B cell (primary cell): ENCODE measurements around the gene LRRC4C. TPM values are rescaled to one million over a fixed set of nuclear protein-coding genes. Genes with fewer than 3 reads are reported as not detected.

Experiments used
- ATAC-seq: fragments of 200-7000 bp; cut with Tn5 transposase; one replicate; pipeline ENCODE4 v1.10.0; 2021; ENCODE audit warnings: low read depth, mild to moderate bottlenecking, moderate number of reproducible peaks, moderate library complexity
- CTCF ChIA-PET: fragments of 350-600 bp; sonication (Branson Sonifier 250); formaldehyde crosslinking; loops from one replicate; lab custom pipeline; 2021; ENCODE audit warnings: antibody characterized with exemption, inconsistent platforms; lab: Charles Lee
- POLR2A ChIA-PET: fragments of 350-600 bp; sonication (Branson Sonifier 250); formaldehyde crosslinking; loops from one replicate; lab custom pipeline; 2021; ENCODE audit warnings: antibody characterized with exemption; lab: Charles Lee
- DNase-seq: peaks from one replicate; pipeline ENCODE4 v3.0.0; 2013
- H2AFZ ChIP-seq: 2 replicates; pipeline ENCODE4 v1.6.1; 2012; ENCODE audit warnings: mild to moderate bottlenecking, low read depth, low read length; ENCODE audit not compliant: insufficient read depth, poor library complexity, severe bottlenecking
- H3K27ac ChIP-seq, 2 donors: 1 replicate in 1 of 2; 2 replicates in 1 of 2; pipeline ENCODE4 v1.5.1; 2012 to 2013; ENCODE audit warnings: low read length in 2 of 2, mild to moderate bottlenecking in 2 of 2, moderate library complexity in 1 of 2
- H3K27me3 ChIP-seq, 4 experiments: fragments of 200-600 bp in 1 of 4; sonication (generic) in 1 of 4; replicated peaks in 1 of 4; 1 replicate in 2 of 4; 2 replicates in 2 of 4; pipeline versions ENCODE4 v1.6.1 to v1.7.0; 2013 to 2016; ENCODE audit warnings: low read length in 3 of 4, mild to moderate bottlenecking in 2 of 4, mixed read lengths in 1 of 4, moderate library complexity in 1 of 4; ENCODE audit not compliant: insufficient read depth in 4 of 4, control insufficient read depth in 3 of 4; ENCODE audit errors: control extremely low read depth in 1 of 4
- H3K36me3 ChIP-seq, 2 experiments: replicated peaks in 1 of 2; 1 replicate in 1 of 2; 2 replicates in 1 of 2; pipeline versions ENCODE4 v1.6.1 to v1.7.1; 2013; ENCODE audit warnings: low read length in 1 of 2; ENCODE audit not compliant: insufficient read depth in 2 of 2, control insufficient read depth in 1 of 2; ENCODE audit errors: control extremely low read depth in 1 of 2, extremely low read depth in 1 of 2
- H3K4me1 ChIP-seq, 2 donors: fragments of 200-600 bp in 1 of 2; sonication (generic) in 1 of 2; 1 replicate in 1 of 2; 2 replicates in 1 of 2; pipeline versions ENCODE4 v1.5.1 to v1.6.1; 2013 to 2017; ENCODE audit warnings: low read length in 2 of 2; ENCODE audit not compliant: control insufficient read depth in 2 of 2, insufficient read depth in 2 of 2
- H3K4me2 ChIP-seq: replicated peaks from 2 replicates; pipeline ENCODE3; 2012; ENCODE audit warnings: mild to moderate bottlenecking, low read depth, low read length; ENCODE audit not compliant: poor library complexity, severe bottlenecking
- H3K4me3 ChIP-seq, 5 experiments: fragments of 200-600 bp in 1 of 5; sonication (generic) in 1 of 5; 1 replicate in 3 of 5; 2 replicates in 2 of 5; pipeline versions ENCODE4 v1.5.1 to v1.7.0; 2011 to 2016; ENCODE audit warnings: low read length in 4 of 5, mild to moderate bottlenecking in 4 of 5, low read depth in 2 of 5, control low read depth in 1 of 5, moderate library complexity in 1 of 5; ENCODE audit not compliant: insufficient read depth in 1 of 5; ENCODE audit errors: control extremely low read depth in 1 of 5, extremely low read depth in 1 of 5
- H3K79me2 ChIP-seq: fragments of 200-600 bp; sonication (generic); one replicate; pipeline ENCODE4 v1.6.0; 2016; ENCODE audit warnings: low read length; ENCODE audit not compliant: control insufficient read depth, insufficient read depth
- H3K9ac ChIP-seq: fragments of 200-600 bp; sonication (generic); 2 replicates; pipeline ENCODE4 v1.6.1; 2017; ENCODE audit warnings: mild to moderate bottlenecking, low read length, moderate library complexity
- H3K9me3 ChIP-seq, 3 donors: one replicate each; pipeline versions ENCODE4 v1.6.1 to v1.7.1; 2013; ENCODE audit warnings: low read length in 2 of 3; ENCODE audit not compliant: control insufficient read depth in 2 of 3, insufficient read depth in 1 of 3; ENCODE audit errors: control extremely low read depth in 1 of 3
- H4K20me1 ChIP-seq: 2 replicates; pipeline ENCODE4 v1.6.0; 2012; ENCODE audit warnings: mild to moderate bottlenecking, low read length; ENCODE audit not compliant: insufficient read depth, control insufficient read depth, poor library complexity, severe bottlenecking
- H3K27ac Mint-ChIP-seq: one replicate; pipeline ENCODE4 v1.8.0; 2021; ENCODE audit warnings: mixed read lengths
- H3K27me3 Mint-ChIP-seq: one replicate; pipeline ENCODE4 v1.8.0; 2021; ENCODE audit warnings: mixed read lengths
- H3K4me1 Mint-ChIP-seq: one replicate; pipeline ENCODE4 v1.8.0; 2021; ENCODE audit warnings: mixed read lengths
- H3K4me3 Mint-ChIP-seq: one replicate; pipeline ENCODE4 v1.8.0; 2021; ENCODE audit warnings: mixed read lengths
- H3K9me3 Mint-ChIP-seq: one replicate; pipeline ENCODE4 v1.8.0; 2022; ENCODE audit warnings: mixed read lengths; ENCODE audit not compliant: insufficient read depth
- CTCF ChIP-seq: fragments of 200-600 bp; IDR thresholded peaks from one replicate; pipeline ENCODE4 v1.8.0; 2022; ENCODE audit warnings: antibody characterized with exemption, mild to moderate bottlenecking
- EZH2 ChIP-seq: IDR thresholded peaks from 2 replicates; pipeline ENCODE4 v1.6.1; 2012; ENCODE audit warnings: borderline replicate concordance, low read depth, mild to moderate bottlenecking, moderate library complexity, low read length; ENCODE audit not compliant: insufficient read depth, poor library complexity, severe bottlenecking
- WGBS: methylation state at CpG from one replicate; pipeline ENCODE4 v1.1.5; 2013; ENCODE audit warnings: missing lambda C conversion rate; ENCODE audit not compliant: insufficient coverage; 5-methylcytosine and 5-hydroxymethylcytosine counted together
- intact Hi-C: fragments of 100-400 bp; cut with micrococcal nuclease; formaldehyde crosslinking; loops from one replicate; pipeline ENCODE4 v1.10.0; 2022
- polyA plus RNA-seq: library from polyadenylated mRNA; depleted of rRNA; stranded (reverse); fragments of >200 nt; gene quantifications from 2 replicates; pipeline ENCODE4 v1.2.3, GENCODE V29; 2012
- total RNA-seq, 2 donors: library from RNA; stranded (reverse); fragments of 120-200 nt in 1 of 2; gene quantifications; 1 replicate in 1 of 2; 2 replicates in 1 of 2; pipeline versions ENCODE4 v1.2.3 to v1.2.4, GENCODE V29; 2013 to 2022

The LRRC4C gene
- total and polyA plus RNA-seq, 2 donors (not counting 1 experiment from before 2014, with no cell fraction given) = 0.57 TPM; not detected in 1

GRCh38 chr11:41250408-41250935 lies 209.0 kb downstream of the LRRC4C start:
- POLR2A ChIA-PET = no interaction called here
- H3K27me3 ChIP-seq = no peaks in the 10 kb centered on the region
- no peak overlapping the region for H2AFZ ChIP-seq
- CTCF ChIA-PET = no interaction called here
- no peaks in the 10 kb centered on the region for H3K4me1 ChIP-seq
- WGBS = 50% methylated on average over 1 of the region's 2 CpGs
- no peak overlapping the region for H3K4me2 ChIP-seq
- no peak for DNase-seq
- H3K27ac ChIP-seq = no peak overlapping the region
- H3K9me3 Mint-ChIP-seq = peaks cover 4% of the 10 kb centered on the region
- ATAC-seq = no peak
- no peak overlapping the region for H3K27ac Mint-ChIP-seq
- H3K36me3 ChIP-seq = no peaks in the 10 kb centered on the region
- no peak overlapping the region for H3K4me3 Mint-ChIP-seq
- peaks cover 0 to 11% (median 0%) of the 10 kb centered on the region in 3 donors for H3K9me3 ChIP-seq
- H3K9ac ChIP-seq = no peak overlapping the region
- no peaks in the 10 kb centered on the region for H3K79me2 ChIP-seq
- no peak for TF ChIP-seq EZH2
- no peaks in the 10 kb centered on the region for H3K4me1 Mint-ChIP-seq
- H4K20me1 ChIP-seq = no peaks in the 10 kb centered on the region
- no peak overlapping the region for H3K4me3 ChIP-seq
- no peaks in the 10 kb centered on the region for H3K27me3 Mint-ChIP-seq
- intact Hi-C loops = no loop called here

GRCh38 chr11:41247621-41248020 lies 211.8 kb downstream of the LRRC4C start:
- intact Hi-C loops = no loop called here
- Mint-ChIP-seq H3K27ac (no peak overlapping the region), H3K27me3 (no peaks in the 10 kb centered on the region), H3K9me3 (peaks cover 2% of the 10 kb centered on the region), H3K4me1 (no peaks in the 10 kb centered on the region), H3K4me3 (no peak overlapping the region)
- no peak for ATAC-seq
- Histone ChIP-seq H3K4me2 (no peak overlapping the region), H3K4me3 (no peak overlapping the region), H3K4me1 (no peaks in the 10 kb centered on the region), H3K27me3 (no peaks in the 10 kb centered on the region), H3K36me3 (no peaks in the 10 kb centered on the region), H3K9ac (no peak overlapping the region), H3K79me2 (no peaks in the 10 kb centered on the region), H3K27ac (no peak overlapping the region), H4K20me1 (no peaks in the 10 kb centered on the region), H2AFZ (no peak overlapping the region), H3K9me3 (peaks cover 0 to 15% (median 0%) of the 10 kb centered on the region in 3 donors)
- 95% methylated on average over 4 of the region's 5 CpGs for WGBS
- CTCF ChIA-PET = no interaction called here
- POLR2A ChIA-PET = no interaction called here
- no peak for DNase-seq
- no peak for TF ChIP-seq EZH2
- TF ChIP-seq CTCF = no peak
